H1 (cell line): ENCODE measurements around the gene ACADM.

Experiments
- CEBPB ChIP-seq: IDR thresholded peaks from 2 replicates; pipeline ENCODE4 v1.6.1; 2012; ENCODE audit warnings: low read depth, low read length
- SRF ChIP-seq: IDR thresholded peaks from 2 replicates; pipeline ENCODE4 v1.6.1; 2011; ENCODE audit warnings: mild to moderate bottlenecking, low read depth, low read length, moderate library complexity

DNA sequence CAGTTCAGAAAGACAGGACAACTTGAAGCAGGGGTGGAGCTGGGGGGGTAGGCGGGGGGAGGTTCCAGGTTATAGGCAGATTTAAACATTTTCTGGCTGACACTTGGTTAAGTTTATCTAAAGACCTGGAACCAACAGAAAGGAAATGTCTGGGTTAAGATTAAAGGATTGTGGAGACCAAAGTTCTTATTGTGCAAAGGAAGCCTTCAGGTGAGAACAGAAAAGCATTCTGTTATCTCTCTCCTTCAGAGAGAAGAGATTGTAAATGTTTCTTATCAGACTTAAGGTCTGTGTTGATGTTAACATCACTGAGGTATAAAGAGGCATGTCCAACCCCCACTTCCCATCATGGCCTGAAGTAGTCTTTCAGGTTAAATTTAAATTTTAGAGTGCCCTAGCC is 3.7 kb upstream of the ACADM start:
- no peak for TF ChIP-seq CEBPB
- no peak for TF ChIP-seq SRF
